HTR-8/SVneo (cell line): Measurements from ENCODE around the gene COIL.
"Not testable (repeated sequence)": the region's sequence is repeated elsewhere in the genome, so short reads cannot be mapped to it uniquely, and the experiment has no call there.

Experiments
- DNase-seq: peaks from one replicate; pipeline ENCODE4 v3.0.0; 2011; ENCODE audit warnings: low spot score, mixed read lengths; ENCODE audit not compliant: insufficient read length
- FAIRE-seq: peaks from 2 replicates; lab custom pipeline; 2011; peaks lifted over from hg19 to GRCh38; lab: Jason Lieb, UNC

The COIL gene

GRCh38 chr17:56960596-56961538 is at the start of gene COIL:
TSS of gene COIL (minus strand) at chr17:56961050. CDS start at chr17:56961019, 31 bp downstream.
- FAIRE-seq (peak; percentile 89), DNase-seq (peak; percentile 96)

DNA sequence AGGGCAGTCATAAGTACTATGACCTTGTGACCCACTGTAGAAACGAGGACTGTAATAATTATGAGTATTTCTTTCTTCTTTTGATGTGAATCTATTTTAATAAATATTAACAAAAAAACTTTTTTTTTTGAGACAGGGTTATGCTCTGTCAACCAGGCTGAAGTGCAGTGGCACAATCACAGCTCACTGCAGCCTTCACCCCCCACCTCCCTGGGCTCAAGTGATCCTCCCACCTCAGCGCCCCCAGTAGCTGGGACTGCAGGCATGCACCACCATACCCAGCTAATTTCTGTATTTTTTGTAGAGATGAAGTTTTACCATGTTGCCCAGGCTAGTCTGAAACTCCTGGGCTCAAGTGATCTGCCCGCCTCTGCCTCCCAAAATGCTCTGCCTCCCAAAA is 49.6 kb upstream of the COIL start:
- FAIRE-seq (no peak), DNase-seq (no peak)

- FAIRE-seq (peak; percentile 95), DNase-seq (peak; percentile 86)
Measured at GRCh38 chr17:57009737-57010445, 49.0 kb upstream of the COIL start.

- FAIRE-seq (no peak), DNase-seq (no peak)
Measured at GRCh38 chr17:57008958-57009357, 48.1 kb upstream of the COIL start.

DNA sequence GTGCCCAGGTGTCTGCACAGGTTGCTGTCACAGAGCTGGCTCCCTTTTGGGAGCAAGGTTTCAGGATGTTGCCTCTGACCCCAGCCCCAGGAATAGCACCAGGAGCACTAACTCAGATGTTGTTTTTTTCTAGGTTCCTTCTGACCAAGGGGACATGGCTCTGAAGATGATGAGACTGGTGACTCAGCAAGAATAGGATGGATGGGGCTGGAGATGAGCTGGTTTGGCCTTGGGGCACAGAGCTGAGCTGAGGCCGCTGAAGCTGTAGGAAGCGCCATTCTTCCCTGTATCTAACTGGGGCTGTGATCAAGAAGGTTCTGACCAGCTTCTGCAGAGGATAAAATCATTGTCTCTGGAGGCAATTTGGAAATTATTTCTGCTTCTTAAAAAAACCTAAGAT is 45.2 kb upstream of the COIL start:
- no peak for DNase-seq
- no peak for FAIRE-seq

DNA sequence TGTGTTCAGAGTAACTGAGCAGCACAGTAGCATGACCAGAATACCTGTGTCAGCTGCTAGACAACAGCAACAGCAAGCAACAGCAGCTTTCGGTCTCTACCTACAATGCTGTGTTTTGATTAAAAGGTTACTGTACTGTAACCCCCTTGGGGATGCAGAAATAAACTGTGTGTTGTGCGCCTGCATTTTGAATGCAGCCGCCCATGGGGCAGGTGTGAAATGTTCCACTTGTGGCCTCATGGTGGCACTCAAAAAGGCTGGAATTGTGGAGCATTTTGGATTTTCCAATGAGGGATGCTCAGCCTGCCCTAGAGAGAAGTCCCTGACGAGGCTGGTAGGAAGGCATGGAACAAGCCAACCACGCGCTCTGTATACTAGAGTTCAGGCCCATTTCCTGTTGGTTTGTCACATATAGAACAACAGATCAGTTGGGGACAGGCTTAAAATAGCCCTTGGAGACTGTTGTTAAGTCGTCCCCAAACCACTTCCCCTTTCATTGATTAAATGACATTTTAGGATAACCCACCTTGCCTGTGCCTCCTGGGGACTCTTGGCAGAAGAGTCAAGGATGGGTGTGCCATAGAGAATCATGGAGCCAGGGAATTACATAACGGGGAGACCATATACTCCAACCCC is 44.2 kb upstream of the COIL start:
- no peak for DNase-seq
- FAIRE-seq, result peak; percentile 63

- FAIRE-seq, result no peak
Measured at GRCh38 chr17:57002904-57003303, 42.1 kb upstream of the COIL start.

DNA sequence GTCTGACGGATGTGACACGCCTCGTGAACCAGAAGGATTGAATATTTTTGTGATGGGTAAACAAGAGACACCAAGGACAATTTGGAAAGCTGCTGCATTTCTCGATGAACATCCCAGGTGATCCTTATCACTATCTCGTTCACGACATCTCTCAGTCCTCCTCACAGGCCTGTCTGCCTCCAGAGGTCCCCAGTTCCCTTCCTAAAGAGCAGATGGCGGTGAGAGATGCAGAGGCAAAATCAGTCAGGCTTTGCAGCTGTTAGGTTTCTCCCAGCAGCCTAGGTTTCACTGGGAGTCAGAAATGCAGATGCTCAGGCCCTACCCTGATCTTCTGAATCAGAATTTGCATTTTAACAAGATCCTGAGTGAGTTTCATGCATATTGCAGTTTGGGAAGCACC is 40.7 kb upstream of the COIL start:
- no peak for FAIRE-seq
- DNase-seq, result no peak

More at GRCh38 chr17:57002904-57003303, 42.1 kb upstream of the COIL start:
- DNase-seq, result no peak

DNA sequence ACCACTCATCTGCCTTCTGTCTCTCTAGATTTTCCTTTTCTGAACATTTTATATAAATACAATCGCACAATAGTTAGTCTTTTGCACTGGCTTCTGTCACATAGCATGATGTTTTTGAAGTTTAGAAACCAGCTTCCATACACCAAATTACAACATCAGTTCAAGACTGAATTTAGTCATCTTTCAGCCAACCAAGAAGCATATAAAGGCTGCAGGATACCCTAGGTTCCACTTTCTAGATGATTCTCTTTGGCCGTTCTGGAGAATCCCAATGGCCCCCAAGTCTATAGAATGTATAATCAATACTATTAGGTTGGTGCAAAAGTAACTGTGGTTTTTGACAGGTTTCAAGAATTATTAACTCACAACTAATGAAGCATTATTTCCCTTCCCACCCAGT is 36.5 kb upstream of the COIL start:
- DNase-seq (no peak), FAIRE-seq (no peak)

DNA sequence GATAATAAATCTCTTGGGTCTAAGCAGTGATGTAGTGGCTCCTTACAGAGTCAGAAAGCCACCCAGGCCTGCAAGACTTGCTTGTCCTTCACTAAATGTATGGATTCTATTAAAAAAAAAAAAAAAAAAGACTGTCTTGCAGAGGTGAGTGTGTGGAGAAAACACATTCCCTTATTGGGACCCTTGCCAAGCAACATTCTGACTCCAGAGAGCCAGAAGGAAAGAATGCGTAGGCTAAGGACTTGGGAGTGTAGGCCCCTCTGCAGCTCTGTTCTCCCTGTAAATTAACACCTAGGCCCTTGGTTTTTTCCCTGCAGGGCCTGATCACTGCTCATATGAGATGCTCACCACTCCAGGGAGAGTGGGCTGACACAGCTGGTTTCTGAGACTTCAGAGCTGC is 34.9 kb upstream of the COIL start:
- DNase-seq, result no peak
- no peak for FAIRE-seq

GRCh38 chr17:56994009-56994792 is 33.4 kb upstream of the COIL start:
- no peak for DNase-seq
- FAIRE-seq, result peak; percentile 13

- FAIRE-seq (peak; percentile 42), DNase-seq (no peak)
Measured at GRCh38 chr17:56992364-56992763, 31.5 kb upstream of the COIL start.

- DNase-seq (no peak), FAIRE-seq (no peak)
Measured at GRCh38 chr17:56988901-56989572, 28.2 kb upstream of the COIL start.

DNA sequence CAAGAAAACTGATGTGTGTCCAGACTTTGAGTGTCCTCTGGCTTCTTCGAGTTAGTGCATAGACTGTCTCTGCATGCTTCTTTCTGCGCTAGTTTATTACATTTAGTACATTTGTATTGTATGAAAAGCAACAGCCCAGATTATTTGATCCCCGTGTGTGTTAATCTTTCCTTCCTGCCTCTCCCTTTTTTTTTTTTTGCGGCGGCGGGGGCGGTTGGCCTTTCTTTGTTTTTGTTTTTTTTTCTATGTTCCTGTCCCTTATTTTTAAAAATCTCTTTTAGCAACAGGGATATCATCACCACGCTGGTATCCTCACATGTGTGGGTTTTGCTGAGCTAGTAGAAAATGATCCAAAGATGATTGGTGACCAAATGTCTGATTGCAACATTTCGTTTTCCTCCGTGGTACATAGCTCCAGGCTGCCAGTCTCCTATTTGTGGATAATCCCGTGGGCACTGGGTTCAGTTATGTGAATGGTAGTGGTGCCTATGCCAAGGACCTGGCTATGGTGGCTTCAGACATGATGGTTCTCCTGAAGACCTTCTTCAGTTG is 26.5 kb upstream of the COIL start:
- FAIRE-seq (no peak), DNase-seq (no peak)

- FAIRE-seq, result peak; percentile 26
- DNase-seq, result no peak
Measured at GRCh38 chr17:56985371-56986162, 24.7 kb upstream of the COIL start.

DNA sequence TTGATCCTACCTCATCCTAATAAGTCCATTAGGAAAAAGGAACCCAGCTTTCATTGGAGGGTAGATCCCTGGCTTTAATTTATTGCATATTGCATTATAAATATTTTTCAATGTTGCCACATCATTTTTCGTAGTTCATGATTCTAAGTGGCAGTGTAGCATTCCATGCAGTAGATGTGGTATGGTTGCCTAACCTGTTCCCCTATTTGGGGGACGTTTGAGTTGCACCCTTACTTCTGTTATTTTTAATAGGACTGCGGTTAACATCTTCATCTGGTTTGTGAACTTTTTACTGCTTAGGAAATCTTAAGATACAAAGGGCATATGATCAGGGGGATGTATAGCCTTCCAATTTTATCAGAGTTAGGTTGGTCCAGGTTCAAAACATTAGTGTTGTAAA is 22.5 kb upstream of the COIL start:
- FAIRE-seq (no peak), DNase-seq (no peak)

GRCh38 chr17:56982312-56982711 is 21.5 kb upstream of the COIL start:
- FAIRE-seq, result no peak
- DNase-seq, result no peak

GRCh38 chr17:56980526-56980925 is 19.7 kb upstream of the COIL start:
- FAIRE-seq, DNase-seq: not testable (repeated sequence)
